ENCODE measurements around the gene AMT.

- no peak for TF ChIP-seq POLR2AphosphoS5 (IDR thresholded peaks at IDR 0.05)
- TF ChIP-seq POLR2A (IDR thresholded peaks at IDR 0.05): no peak
- TF ChIP-seq CTCF (IDR thresholded peaks at IDR 0.05): no peak
Observed at GRCh38 chr3:49414753-49415152, 7.5 kb downstream of the AMT start.

Data from transverse colon (tissue), 4 donors.